ENCODE measurements around the gene NF2. TPM values are rescaled to one million over a fixed set of nuclear protein-coding genes. Genes with fewer than 3 reads are reported as not detected.

The NF2 gene
- total and polyA plus RNA-seq, 3 donors from 2014 or later, result 23.4 to 45.2 (median 32.5) TPM

GRCh38 chr22:29606320-29606719 lies 2.9 kb downstream of the NF2 start:
- intact Hi-C loops (cut with DNase I; ENCODE audit: low total_unique reads), result no loop called here

DNA sequence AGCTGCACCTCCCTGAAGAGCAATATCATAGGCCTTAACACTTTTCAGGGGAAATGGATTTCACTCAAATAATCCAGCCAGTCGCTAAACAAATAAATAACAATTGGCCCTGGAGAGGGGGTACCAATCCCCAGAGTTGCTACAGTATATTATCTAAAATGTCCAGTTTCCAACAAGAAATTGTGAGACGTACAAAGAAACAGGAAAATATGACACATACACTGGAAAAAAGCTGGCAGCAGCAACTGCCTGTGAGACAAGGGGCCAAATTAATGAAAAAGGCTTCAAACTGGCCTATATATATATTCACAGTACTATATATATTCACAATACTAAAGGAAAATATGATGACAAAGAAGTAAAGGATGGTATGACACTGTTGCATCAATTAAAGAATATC lies 4.0 kb downstream of the NF2 start:
- TF ChIP-seq, protein P1, sequence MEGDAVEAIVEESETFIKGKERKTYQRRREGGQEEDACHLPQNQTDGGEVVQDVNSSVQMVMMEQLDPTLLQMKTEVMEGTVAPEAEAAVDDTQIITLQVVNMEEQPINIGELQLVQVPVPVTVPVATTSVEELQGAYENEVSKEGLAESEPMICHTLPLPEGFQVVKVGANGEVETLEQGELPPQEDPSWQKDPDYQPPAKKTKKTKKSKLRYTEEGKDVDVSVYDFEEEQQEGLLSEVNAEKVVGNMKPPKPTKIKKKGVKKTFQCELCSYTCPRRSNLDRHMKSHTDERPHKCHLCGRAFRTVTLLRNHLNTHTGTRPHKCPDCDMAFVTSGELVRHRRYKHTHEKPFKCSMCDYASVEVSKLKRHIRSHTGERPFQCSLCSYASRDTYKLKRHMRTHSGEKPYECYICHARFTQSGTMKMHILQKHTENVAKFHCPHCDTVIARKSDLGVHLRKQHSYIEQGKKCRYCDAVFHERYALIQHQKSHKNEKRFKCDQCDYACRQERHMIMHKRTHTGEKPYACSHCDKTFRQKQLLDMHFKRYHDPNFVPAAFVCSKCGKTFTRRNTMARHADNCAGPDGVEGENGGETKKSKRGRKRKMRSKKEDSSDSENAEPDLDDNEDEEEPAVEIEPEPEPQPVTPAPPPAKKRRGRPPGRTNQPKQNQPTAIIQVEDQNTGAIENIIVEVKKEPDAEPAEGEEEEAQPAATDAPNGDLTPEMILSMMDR (IDR thresholded peaks at IDR 0.05), result no peak
- no peak for TF ChIP-seq POLR2A (IDR thresholded peaks at IDR 0.05)
- Histone ChIP-seq H3K9me3 (no peaks in the 10 kb centered on the region), H3K36me3 (ENCODE audit: low read depth, missing control alignments) (no peaks in the 10 kb centered on the region), H3K4me1 (no peaks in the 10 kb centered on the region), H3K27me3 (no peaks in the 10 kb centered on the region), H3K27ac (no peak overlapping the region), H3K4me3 (no peak overlapping the region)
- no peak for DNase-seq
- intact Hi-C loops (cut with DNase I; ENCODE audit: low total_unique reads), result no loop called here
- WGBS, 2 donors, result 72 to 76% methylated on average over 2 of the region's 2 CpGs

More at GRCh38 chr22:29606320-29606719, 2.9 kb downstream of the NF2 start:
- WGBS, 2 donors, result 94 to 96% methylated on average over 3 of the region's 3 CpGs
- no peaks in the 10 kb centered on the region for H3K27me3 ChIP-seq
- H3K27ac ChIP-seq, result no peak overlapping the region
- TF ChIP-seq POLR2A (IDR thresholded peaks at IDR 0.05), result no peak
- TF ChIP-seq, protein P1 (IDR thresholded peaks at IDR 0.05), result no peak
- no peaks in the 10 kb centered on the region for H3K36me3 ChIP-seq (ENCODE audit: low read depth, missing control alignments)
- no peak overlapping the region for H3K4me3 ChIP-seq
- no peaks in the 10 kb centered on the region for H3K4me1 ChIP-seq
- no peaks in the 10 kb centered on the region for H3K9me3 ChIP-seq
- DNase-seq, result no peak

GRCh38 chr22:29609139-29609538 lies 5.7 kb downstream of the NF2 start:
- no peak for DNase-seq
- Histone ChIP-seq H3K36me3 (ENCODE audit: low read depth, missing control alignments) (no peaks in the 10 kb centered on the region), H3K4me3 (no peak overlapping the region), H3K4me1 (no peaks in the 10 kb centered on the region), H3K9me3 (no peaks in the 10 kb centered on the region), H3K27me3 (no peaks in the 10 kb centered on the region), H3K27ac (no peak overlapping the region)
- intact Hi-C loops (cut with DNase I; ENCODE audit: low total_unique reads), result no loop called here
- 62 to 72% methylated on average over 2 of the region's 2 CpGs for WGBS, 2 donors
- no peak for TF ChIP-seq POLR2A (IDR thresholded peaks at IDR 0.05)
- TF ChIP-seq, protein P1 (IDR thresholded peaks at IDR 0.05), result no peak

- intact Hi-C loops (cut with DNase I; ENCODE audit: low total_unique reads), result no loop called here
- TF ChIP-seq, protein P1 (IDR thresholded peaks at IDR 0.05), result no peak
- no peak for TF ChIP-seq POLR2A (IDR thresholded peaks at IDR 0.05)
- Histone ChIP-seq H3K4me1 (no peaks in the 10 kb centered on the region), H3K27me3 (no peaks in the 10 kb centered on the region), H3K36me3 (ENCODE audit: low read depth, missing control alignments) (no peaks in the 10 kb centered on the region), H3K4me3 (no peak overlapping the region), H3K27ac (no peak overlapping the region), H3K9me3 (no peaks in the 10 kb centered on the region)
- 82 to 88% methylated on average over 1 of the region's 1 CpG for WGBS, 2 donors
- no peak for DNase-seq
Observed at GRCh38 chr22:29610780-29611179, 7.3 kb downstream of the NF2 start.

GRCh38 chr22:29615705-29616327 lies 12.4 kb downstream of the NF2 start:
- no peaks in the 10 kb centered on the region for H3K4me1 ChIP-seq
- H3K27ac ChIP-seq, result no peak overlapping the region
- no peaks in the 10 kb centered on the region for H3K36me3 ChIP-seq (ENCODE audit: low read depth, missing control alignments)
- no peaks in the 10 kb centered on the region for H3K27me3 ChIP-seq
- DNase-seq, result no peak
- TF ChIP-seq, protein P1 (IDR thresholded peaks at IDR 0.05), result no peak
- TF ChIP-seq POLR2A (IDR thresholded peaks at IDR 0.05), result no peak
- no peaks in the 10 kb centered on the region for H3K9me3 ChIP-seq
- WGBS, 2 donors, result 93 to 94% methylated on average over 4 of the region's 4 CpGs
- no peak overlapping the region for H3K4me3 ChIP-seq
- intact Hi-C loops (cut with DNase I; ENCODE audit: low total_unique reads), result no loop called here

All from testis (tissue), 3 donors.